Endodermal cell (in vitro differentiated cells): ENCODE results near the gene KIF25. TPM values are rescaled to one million over a fixed set of nuclear protein-coding genes. Genes with fewer than 3 reads are reported as not detected.

Experiments used
- DNase-seq: peaks from one replicate; pipeline ENCODE4 v3.0.0-alpha.2; 2017
- H3K27ac ChIP-seq: 2 replicates; pipeline ENCODE4 v1.5.1; 2013; ENCODE audit warnings: mild to moderate bottlenecking, low read depth, low read length, moderate library complexity
- H3K27me3 ChIP-seq: 2 replicates; pipeline ENCODE4 v1.6.1; 2013; ENCODE audit warnings: mild to moderate bottlenecking, low read length, moderate library complexity; ENCODE audit not compliant: insufficient read depth, control insufficient read depth, poor library complexity, severe bottlenecking
- H3K36me3 ChIP-seq: 2 replicates; pipeline ENCODE4 v1.7.0; 2013; ENCODE audit warnings: mild to moderate bottlenecking, low read length, moderate library complexity; ENCODE audit not compliant: control insufficient read depth, insufficient read depth
- H3K4me1 ChIP-seq: one replicate; pipeline ENCODE4 v1.7.0; 2013; ENCODE audit warnings: low read length; ENCODE audit not compliant: control insufficient read depth, insufficient read depth
- H3K4me3 ChIP-seq: 2 replicates; pipeline ENCODE4 v1.5.1; 2013; ENCODE audit warnings: mild to moderate bottlenecking, low read length, moderate library complexity
- H3K9ac ChIP-seq: 2 replicates; pipeline ENCODE4 v1.6.1; 2013; ENCODE audit warnings: mild to moderate bottlenecking, low read length, moderate library complexity; ENCODE audit not compliant: poor library complexity, severe bottlenecking; ENCODE audit errors: extremely low read depth
- H3K9me3 ChIP-seq: 2 replicates; pipeline ENCODE4 v1.6.1; 2013; ENCODE audit warnings: mild to moderate bottlenecking, low read length, moderate library complexity; ENCODE audit not compliant: control insufficient read depth
- H3K27ac Mint-ChIP-seq: 2 replicates; pipeline ENCODE4 v1.8.0; 2020; ENCODE audit warnings: mixed read lengths
- H3K27me3 Mint-ChIP-seq: 2 replicates; pipeline ENCODE4 v1.8.0; 2021; ENCODE audit warnings: mild to moderate bottlenecking, mixed read lengths; ENCODE audit not compliant: insufficient read depth
- H3K36me3 Mint-ChIP-seq: 2 replicates; pipeline ENCODE4 v1.8.0; 2020; ENCODE audit warnings: low read depth, mixed read lengths
- H3K4me1 Mint-ChIP-seq: 2 replicates; pipeline ENCODE4 v1.8.0; 2020; ENCODE audit warnings: mixed read lengths
- H3K4me3 Mint-ChIP-seq: 2 replicates; pipeline ENCODE4 v1.8.0; 2020; ENCODE audit warnings: mild to moderate bottlenecking, moderate library complexity, mixed read lengths
- H3K9me3 Mint-ChIP-seq: 2 replicates; pipeline ENCODE4 v1.8.0; 2020; ENCODE audit warnings: mild to moderate bottlenecking, mixed read lengths
- CTCF ChIP-seq: fragments of 200-600 bp; sonication (generic); conservative IDR thresholded peaks from 2 replicates; pipeline ENCODE4 v1.5.0; 2021; ENCODE audit warnings: antibody characterized with exemption, mild to moderate bottlenecking
- WGBS, 2 experiments: methylation state at CpG; one replicate each; pipeline versions ENCODE4 v1.1.5 to v1.1.7; 2013; ENCODE audit warnings: missing lambda C conversion rate in 2 of 2, mixed read lengths in 1 of 2; ENCODE audit not compliant: insufficient coverage in 1 of 2, insufficient read length in 1 of 2; 5-methylcytosine and 5-hydroxymethylcytosine counted together
- total RNA-seq, 2 donors: library from RNA; stranded (reverse); fragmentation: NEBNext Ultra II Directional in 1 of 2; extraction: Animal tissue kit (Norgen Biotek cat#: 25700) in 1 of 2; gene quantifications; 2 replicates in 1 of 2; 3 replicates in 1 of 2; pipeline ENCODE4 v1.2.1, GENCODE V29; 2021

KIF25 gene
- total RNA-seq, 2 donors from 2014 or later = 1.3 TPM; not detected in 1

DNA sequence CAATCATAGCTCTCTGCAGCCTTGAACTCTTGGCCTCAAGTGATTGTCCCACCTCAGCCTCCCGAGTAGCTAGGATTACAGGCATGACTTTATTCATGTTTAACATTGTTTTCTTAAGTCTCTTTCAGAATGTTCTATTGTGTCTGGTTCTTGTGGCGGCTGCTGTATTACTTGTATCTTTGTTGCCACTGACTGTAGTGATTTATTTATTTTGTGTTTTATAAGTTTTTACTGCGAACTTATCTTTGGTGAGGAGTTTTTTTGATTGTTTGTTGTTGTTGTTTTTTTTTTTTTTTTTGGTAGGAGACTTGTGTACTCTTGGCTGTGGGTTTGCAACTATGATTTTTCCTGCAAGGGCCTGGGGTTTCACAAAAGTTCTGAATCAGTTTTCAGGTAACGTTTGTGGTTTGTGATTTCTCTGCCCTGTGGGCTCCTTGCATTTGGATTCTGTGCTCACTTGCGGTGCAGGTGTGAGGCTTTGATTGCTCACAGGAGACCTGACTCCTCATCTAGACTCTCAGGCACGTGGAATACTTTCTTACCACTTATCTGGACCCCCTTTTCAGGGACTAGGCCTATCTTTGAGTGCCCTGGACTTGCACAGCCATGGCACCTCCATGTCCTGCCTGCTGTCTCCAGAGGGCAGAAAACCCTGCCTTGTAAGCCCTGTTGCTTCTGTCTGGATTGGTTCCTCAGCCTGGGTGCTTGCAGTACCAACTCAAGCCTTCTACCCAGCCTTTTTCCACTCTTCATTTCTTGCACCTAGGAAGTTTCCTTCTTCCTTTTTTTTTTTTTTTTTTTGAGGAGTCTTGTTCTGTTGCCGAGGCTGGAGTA is 25.2 kb downstream of the KIF25 start:
- H3K9me3 ChIP-seq = no peaks in the 10 kb centered on the region
- no peaks in the 10 kb centered on the region for H3K36me3 Mint-ChIP-seq
- 92 to 93% methylated on average over 4 to 7 of the region's 7 CpGs for WGBS, 2 experiments
- H3K27ac Mint-ChIP-seq = no peak overlapping the region
- no peak overlapping the region for H3K4me3 Mint-ChIP-seq
- H3K36me3 ChIP-seq = no peaks in the 10 kb centered on the region
- no peaks in the 10 kb centered on the region for H3K27me3 Mint-ChIP-seq
- H3K9ac ChIP-seq = no peak overlapping the region
- H3K27ac ChIP-seq = no peak overlapping the region
- no peaks in the 10 kb centered on the region for H3K27me3 ChIP-seq
- H3K4me3 ChIP-seq = no peak overlapping the region
- no peaks in the 10 kb centered on the region for H3K4me1 Mint-ChIP-seq
- H3K4me1 ChIP-seq = no peaks in the 10 kb centered on the region
- DNase-seq = no peak
- H3K9me3 Mint-ChIP-seq = no peaks in the 10 kb centered on the region
- no peak for TF ChIP-seq CTCF

DNA sequence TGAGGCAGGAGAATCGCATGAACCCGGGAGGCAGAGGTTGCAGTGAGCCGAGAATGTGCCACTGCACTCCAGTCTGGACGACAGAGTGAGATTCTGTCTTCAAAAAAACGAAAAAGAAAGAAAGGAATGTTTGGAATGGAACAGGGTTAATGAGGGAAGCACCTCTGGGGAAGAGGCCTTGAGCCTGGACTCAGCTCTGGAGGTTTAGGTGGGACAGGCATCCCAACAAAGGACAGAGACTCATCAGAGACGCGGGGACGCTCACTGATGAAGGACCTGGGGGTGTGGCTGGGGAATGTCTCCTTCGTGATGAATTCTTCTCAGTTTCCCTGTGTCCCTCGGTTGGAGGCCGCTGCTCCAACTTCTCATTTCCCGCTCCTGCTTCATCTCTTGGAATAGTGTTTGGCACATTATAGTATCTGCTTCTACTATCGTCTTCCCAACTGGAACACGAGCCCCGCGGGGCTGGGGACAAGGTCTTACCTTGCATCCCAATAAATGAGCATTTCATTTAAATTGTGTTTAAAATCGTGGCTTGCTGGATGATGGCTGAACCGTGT is 27.6 kb downstream of the KIF25 start:
- no peaks in the 10 kb centered on the region for H3K4me1 ChIP-seq
- DNase-seq = no peak
- H3K27me3 Mint-ChIP-seq = no peaks in the 10 kb centered on the region
- no peaks in the 10 kb centered on the region for H3K36me3 Mint-ChIP-seq
- H3K4me1 Mint-ChIP-seq = no peaks in the 10 kb centered on the region
- no peaks in the 10 kb centered on the region for H3K36me3 ChIP-seq
- H3K27ac ChIP-seq = no peak overlapping the region
- H3K9ac ChIP-seq = no peak overlapping the region
- H3K4me3 Mint-ChIP-seq = no peak overlapping the region
- 87 to 88% methylated on average over 15 to 18 of the region's 18 CpGs for WGBS, 2 experiments
- TF ChIP-seq CTCF = no peak
- no peaks in the 10 kb centered on the region for H3K9me3 Mint-ChIP-seq
- H3K27me3 ChIP-seq = no peaks in the 10 kb centered on the region
- H3K27ac Mint-ChIP-seq = no peak overlapping the region
- no peaks in the 10 kb centered on the region for H3K9me3 ChIP-seq
- H3K4me3 ChIP-seq = no peak overlapping the region

GRCh38 chr6:168025831-168026710 is 28.6 kb downstream of the KIF25 start:
- no peak for TF ChIP-seq CTCF
- H3K36me3 Mint-ChIP-seq = no peaks in the 10 kb centered on the region
- H3K4me1 Mint-ChIP-seq = no peaks in the 10 kb centered on the region
- H3K27ac Mint-ChIP-seq = no peak overlapping the region
- no peak for DNase-seq
- Histone ChIP-seq H3K4me1 (no peaks in the 10 kb centered on the region), H3K27me3 (no peaks in the 10 kb centered on the region), H3K4me3 (no peak overlapping the region), H3K9ac (no peak overlapping the region), H3K9me3 (no peaks in the 10 kb centered on the region), H3K27ac (no peak overlapping the region), H3K36me3 (no peaks in the 10 kb centered on the region)
- H3K9me3 Mint-ChIP-seq = no peaks in the 10 kb centered on the region
- no peaks in the 10 kb centered on the region for H3K27me3 Mint-ChIP-seq
- no peak overlapping the region for H3K4me3 Mint-ChIP-seq
- 90 to 95% methylated on average over 18 to 19 of the region's 20 CpGs for WGBS, 2 experiments
